ENCODE measurements around the gene PEAK1. TPM values are rescaled to one million over a fixed set of nuclear protein-coding genes. Genes with fewer than 3 reads are reported as not detected.

PEAK1 gene
- total and polyA plus RNA-seq, 7 experiments from 2014 or later = 1.2 to 31.0 (median 12.7) TPM

GRCh38 chr15:77415450-77416147, 4.3 kb downstream of the PEAK1 start:
- no peak for ATAC-seq
- CTCF ChIA-PET = no interaction called here
- Histone ChIP-seq H3K27me3 (ENCODE audit: control insufficient read depth in 2 of 2, insufficient read depth in 2 of 2, low read length in 2 of 2) (no peaks in the 10 kb centered on the region), H3K9me3 (ENCODE audit: control insufficient read depth in 2 of 3, low read length in 3 of 3) (no peaks in the 10 kb centered on the region), H3K4me3 (ENCODE audit: low read length) (no peak overlapping the region), H3K27ac (ENCODE audit: low read depth, low read length) (no peak overlapping the region), H3K36me3 (ENCODE audit: control insufficient read depth in 2 of 3, insufficient read depth in 3 of 3, low read length in 3 of 3) (peaks cover 0 to 3% (median 0%) of the 10 kb centered on the region in 3 experiments), H3K4me1 (ENCODE audit: control insufficient read depth in 2 of 2, insufficient read depth in 2 of 2, low read length in 2 of 2) (no peaks in the 10 kb centered on the region)
- peaks cover 0 to 5% (median 0%) of the 10 kb centered on the region in 5 donors for H3K36me3 Mint-ChIP-seq
- H3K27me3 Mint-ChIP-seq = peaks cover 0 to 4% (median 0%) of the 10 kb centered on the region in 5 donors
- POLR2A ChIA-PET = no interaction called here
- H3K4me1 Mint-ChIP-seq = peaks cover 11 to 34% (median 14%) of the 10 kb centered on the region in 7 donors
- H3K27ac Mint-ChIP-seq = no peak overlapping the region
- H3K4me3 Mint-ChIP-seq = no peak overlapping the region
- no peaks in the 10 kb centered on the region for H3K9me3 Mint-ChIP-seq
- DNase-seq = no peak
- intact Hi-C loops (cut with micrococcal nuclease) = loop anchor here (5.0 kb wide), 2 partner anchors 1022 to 1573 kb away; partner anchors contain the start of genes IREB2 (in 1 of the 2) and UBE2Q2 (in 1 of the 2)

- peaks cover 0 to 4% (median 0%) of the 10 kb centered on the region in 5 donors for H3K27me3 Mint-ChIP-seq
- H3K36me3 Mint-ChIP-seq = peaks cover 0 to 5% (median 0%) of the 10 kb centered on the region in 5 donors
- Histone ChIP-seq H3K4me1 (ENCODE audit: control insufficient read depth in 2 of 2, insufficient read depth in 2 of 2, low read length in 2 of 2) (peaks cover 4% of the 10 kb centered on the region in 2 donors), H3K27me3 (ENCODE audit: control insufficient read depth in 2 of 2, insufficient read depth in 2 of 2, low read length in 2 of 2) (no peaks in the 10 kb centered on the region), H3K36me3 (ENCODE audit: control insufficient read depth in 2 of 3, insufficient read depth in 3 of 3, low read length in 3 of 3) (peaks cover 0 to 2% (median 0%) of the 10 kb centered on the region in 3 experiments), H3K27ac (ENCODE audit: low read depth, low read length) (no peak overlapping the region), H3K9me3 (ENCODE audit: control insufficient read depth in 2 of 3, low read length in 3 of 3) (no peaks in the 10 kb centered on the region), H3K4me3 (ENCODE audit: low read length) (no peak overlapping the region)
- H3K9me3 Mint-ChIP-seq = no peaks in the 10 kb centered on the region
- no peak overlapping the region for H3K27ac Mint-ChIP-seq
- intact Hi-C loops (cut with micrococcal nuclease) = loop anchor here (5.0 kb wide), 2 partner anchors 1022 to 1573 kb away; partner anchors contain the start of genes IREB2 (in 1 of the 2) and UBE2Q2 (in 1 of the 2)
- no peak overlapping the region for H3K4me3 Mint-ChIP-seq
- ChIA-PET POLR2A (no interaction called here), CTCF (interaction anchor here (0.5 kb wide), 1 partner anchor 34 kb away, joined by 3 read pairs; no protein-coding TSS in a partner anchor)
- DNase-seq (no peak), ATAC-seq (no peak)
- H3K4me1 Mint-ChIP-seq = peaks cover 15 to 41% (median 19%) of the 10 kb centered on the region in 7 donors
These were observed 5.0 kb downstream of the PEAK1 start for GRCh38 chr15:77414789-77415442.

DNA sequence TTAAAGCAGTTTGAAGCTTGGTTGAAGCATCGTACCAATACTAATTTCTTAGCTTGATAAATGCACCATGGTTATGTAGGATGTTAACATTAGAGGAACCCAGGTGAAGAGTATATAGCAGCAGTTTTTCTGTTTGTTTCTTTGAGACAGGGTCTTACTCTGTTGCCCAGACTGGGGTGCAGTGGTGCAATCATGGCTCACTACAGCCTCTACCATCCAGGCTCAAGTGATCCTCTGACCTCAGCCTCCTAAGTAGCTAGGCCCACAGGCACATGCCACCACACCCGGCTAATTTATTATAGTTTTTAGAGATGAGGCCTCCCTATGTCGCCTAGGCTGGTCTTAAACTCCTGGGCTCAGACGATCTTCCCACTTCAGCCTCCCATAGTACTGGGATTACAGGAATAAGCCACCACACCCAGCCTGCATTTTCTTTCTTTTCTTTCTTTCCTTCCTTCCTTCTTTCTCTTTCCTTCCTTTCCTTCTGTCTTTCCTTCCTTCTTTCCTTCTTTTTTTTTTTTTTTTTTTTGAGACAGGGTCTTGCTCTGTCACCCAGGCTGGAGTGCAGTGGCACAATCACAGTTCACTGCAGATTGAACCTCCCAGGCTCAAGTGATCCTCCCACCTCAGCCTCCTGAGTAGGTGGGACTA, 6.1 kb downstream of the PEAK1 start:
- Histone ChIP-seq H3K27ac (ENCODE audit: low read depth, low read length) (no peak overlapping the region), H3K4me3 (ENCODE audit: low read length) (no peak overlapping the region), H3K27me3 (ENCODE audit: control insufficient read depth in 2 of 2, insufficient read depth in 2 of 2, low read length in 2 of 2) (no peaks in the 10 kb centered on the region), H3K4me1 (ENCODE audit: control insufficient read depth in 2 of 2, insufficient read depth in 2 of 2, low read length in 2 of 2) (peaks cover 9 to 12% of the 10 kb centered on the region in 2 donors), H3K36me3 (ENCODE audit: control insufficient read depth in 2 of 3, insufficient read depth in 3 of 3, low read length in 3 of 3) (no peaks in the 10 kb centered on the region), H3K9me3 (ENCODE audit: control insufficient read depth in 2 of 3, low read length in 3 of 3) (no peaks in the 10 kb centered on the region)
- intact Hi-C loops (cut with micrococcal nuclease) = no loop called here
- ATAC-seq = no peak
- H3K36me3 Mint-ChIP-seq = peaks cover 0 to 9% (median 0%) of the 10 kb centered on the region in 5 donors
- H3K27me3 Mint-ChIP-seq = no peaks in the 10 kb centered on the region
- no peaks in the 10 kb centered on the region for H3K9me3 Mint-ChIP-seq
- POLR2A ChIA-PET = interaction anchor here (0.6 kb wide), 1 partner anchor 47 kb away, joined by 3 read pairs; no protein-coding TSS in a partner anchor
- H3K27ac Mint-ChIP-seq = no peak overlapping the region
- peaks cover 16 to 46% (median 25%) of the 10 kb centered on the region in 7 donors for H3K4me1 Mint-ChIP-seq
- CTCF ChIA-PET = no interaction called here
- DNase-seq = no peak
- no peak overlapping the region for H3K4me3 Mint-ChIP-seq

GRCh38 chr15:77412972-77413698, 6.8 kb downstream of the PEAK1 start:
- intact Hi-C loops (cut with micrococcal nuclease) = no loop called here
- no peak overlapping the region for H3K27ac Mint-ChIP-seq
- Histone ChIP-seq H3K27ac (ENCODE audit: low read depth, low read length) (no peak overlapping the region), H3K27me3 (ENCODE audit: control insufficient read depth in 2 of 2, insufficient read depth in 2 of 2, low read length in 2 of 2) (no peaks in the 10 kb centered on the region), H3K4me1 (ENCODE audit: control insufficient read depth in 2 of 2, insufficient read depth in 2 of 2, low read length in 2 of 2) (peaks cover 9 to 12% of the 10 kb centered on the region in 2 donors), H3K36me3 (ENCODE audit: control insufficient read depth in 2 of 3, insufficient read depth in 3 of 3, low read length in 3 of 3) (no peaks in the 10 kb centered on the region), H3K9me3 (ENCODE audit: control insufficient read depth in 2 of 3, low read length in 3 of 3) (no peaks in the 10 kb centered on the region), H3K4me3 (ENCODE audit: low read length) (no peak overlapping the region)
- H3K9me3 Mint-ChIP-seq = no peaks in the 10 kb centered on the region
- no peaks in the 10 kb centered on the region for H3K27me3 Mint-ChIP-seq
- peaks cover 11 to 40% (median 19%) of the 10 kb centered on the region in 7 donors for H3K4me1 Mint-ChIP-seq
- DNase-seq = no peak
- ChIA-PET CTCF (no interaction called here), POLR2A (no interaction called here)
- no peak overlapping the region for H3K4me3 Mint-ChIP-seq
- peaks cover 0 to 9% (median 0%) of the 10 kb centered on the region in 5 donors for H3K36me3 Mint-ChIP-seq
- no peak for ATAC-seq

- CTCF ChIA-PET = no interaction called here
- H3K9me3 Mint-ChIP-seq = peaks cover 0 to 2% (median 0%) of the 10 kb centered on the region in 11 donors
- H3K27me3 Mint-ChIP-seq = no peaks in the 10 kb centered on the region
- H3K36me3 Mint-ChIP-seq = peaks cover 0 to 13% (median 0%) of the 10 kb centered on the region in 5 donors
- intact Hi-C loops (cut with micrococcal nuclease) = no loop called here
- DNase-seq = no peak
- no peaks in the 10 kb centered on the region for H3K27me3 ChIP-seq (ENCODE audit: control insufficient read depth in 2 of 2, insufficient read depth in 2 of 2, low read length in 2 of 2)
- POLR2A ChIA-PET = interaction anchor here (0.6 kb wide), 1 partner anchor 711 kb away, joined by 3 read pairs; no protein-coding TSS in a partner anchor
- no peak overlapping the region for H3K4me3 ChIP-seq (ENCODE audit: low read length)
- peaks cover 9 to 12% of the 10 kb centered on the region in 2 donors for H3K4me1 ChIP-seq (ENCODE audit: control insufficient read depth in 2 of 2, insufficient read depth in 2 of 2, low read length in 2 of 2)
- no peaks in the 10 kb centered on the region for H3K36me3 ChIP-seq (ENCODE audit: control insufficient read depth in 2 of 3, insufficient read depth in 3 of 3, low read length in 3 of 3)
- H3K27ac Mint-ChIP-seq = no peak overlapping the region
- no peak overlapping the region for H3K27ac ChIP-seq (ENCODE audit: low read depth, low read length)
- H3K9me3 ChIP-seq (ENCODE audit: control insufficient read depth in 2 of 3, low read length in 3 of 3) = no peaks in the 10 kb centered on the region
- H3K4me3 Mint-ChIP-seq = no peak overlapping the region
- no peak for ATAC-seq
- H3K4me1 Mint-ChIP-seq = peaks cover 11 to 41% (median 23%) of the 10 kb centered on the region in 7 donors
These were observed 8.3 kb downstream of the PEAK1 start for GRCh38 chr15:77411619-77411976.
